ENCODE data around the gene SAMD4A. TPM values are rescaled to one million over a fixed set of nuclear protein-coding genes. Genes with fewer than 3 reads are reported as not detected.
A peak's percentile ranks its signal among the peaks of the same experiment; 100 is the strongest.

The SAMD4A gene
- total RNA-seq, 1 donor from 2014 or later = 49.8 TPM

GRCh38 chr14:54682578-54682977 lies 115.7 kb downstream of the SAMD4A start:
- DNase-seq (ENCODE audit: low spot score) = no peak

- no peak for DNase-seq (ENCODE audit: low spot score)
Measured at GRCh38 chr14:54683882-54684794, 117.2 kb downstream of the SAMD4A start.

GRCh38 chr14:54685286-54685845 lies 118.4 kb downstream of the SAMD4A start:
- no peak for DNase-seq (ENCODE audit: low spot score)

GRCh38 chr14:54686219-54686870 lies 119.4 kb downstream of the SAMD4A start:
- DNase-seq (ENCODE audit: low spot score) = peak; percentile 39

GRCh38 chr14:54686871-54687749 lies 120.2 kb downstream of the SAMD4A start:
- DNase-seq (ENCODE audit: low spot score) = no peak

GRCh38 chr14:54687750-54688119 lies 120.8 kb downstream of the SAMD4A start:
- no peak for DNase-seq (ENCODE audit: low spot score)

GRCh38 chr14:54688229-54688628 lies 121.3 kb downstream of the SAMD4A start:
- no peak for DNase-seq (ENCODE audit: low spot score)

- DNase-seq (ENCODE audit: low spot score) = no peak
Measured at GRCh38 chr14:54689928-54690327, 123.0 kb downstream of the SAMD4A start.

GRCh38 chr14:54690887-54691286 lies 124.0 kb downstream of the SAMD4A start:
- DNase-seq (ENCODE audit: low spot score) = no peak

GRCh38 chr14:54691525-54692283 lies 124.8 kb downstream of the SAMD4A start:
- peak; percentile 74 for DNase-seq (ENCODE audit: low spot score)

GRCh38 chr14:54692284-54692772 lies 125.4 kb downstream of the SAMD4A start:
- no peak for DNase-seq (ENCODE audit: low spot score)

GRCh38 chr14:54693761-54694160 lies 126.8 kb downstream of the SAMD4A start:
- DNase-seq (ENCODE audit: low spot score) = no peak

GRCh38 chr14:54695196-54695595 lies 128.3 kb downstream of the SAMD4A start:
- no peak for DNase-seq (ENCODE audit: low spot score)

GRCh38 chr14:54697001-54697400 lies 130.1 kb downstream of the SAMD4A start:
- no peak for DNase-seq (ENCODE audit: low spot score)

- no peak for DNase-seq (ENCODE audit: low spot score)
Measured at GRCh38 chr14:54697803-54698202, 130.9 kb downstream of the SAMD4A start.

- no peak for DNase-seq (ENCODE audit: low spot score)
Measured at GRCh38 chr14:54698501-54698900, 131.6 kb downstream of the SAMD4A start.

GRCh38 chr14:54698966-54699530 lies 132.1 kb downstream of the SAMD4A start:
- DNase-seq (ENCODE audit: low spot score) = no peak

GRCh38 chr14:54699735-54700134 lies 132.8 kb downstream of the SAMD4A start:
- no peak for DNase-seq (ENCODE audit: low spot score)

- no peak for DNase-seq (ENCODE audit: low spot score)
Measured at GRCh38 chr14:54700717-54701116, 133.8 kb downstream of the SAMD4A start.

GRCh38 chr14:54702014-54702491 lies 135.1 kb downstream of the SAMD4A start:
- DNase-seq (ENCODE audit: low spot score) = no peak

All from mucosa of gallbladder (tissue), 1 donor.